Bone marrow (tissue), 2 donors: ENCODE measurements around the gene FAM25G.
"Not testable (repeated sequence)": the region's sequence is repeated elsewhere in the genome, so short reads cannot be mapped to it uniquely, and the experiment has no call there.

Experiments used
- DNase-seq, 2 donors: peaks; one replicate each; lab custom pipeline; 2025; lab: John Stamatoyannopoulos, UW

FAM25G gene

GRCh38 chr10:47491600-47491999 lies at the start of gene FAM25G:
TSS of gene FAM25G (minus strand) at chr10:47491700. CDS start at chr10:47491674, 26 bp downstream.
- not testable (repeated sequence) for DNase-seq

- not testable (repeated sequence) for DNase-seq
These were observed 44.9 kb upstream of the FAM25G start for GRCh38 chr10:47536430-47536829.

- DNase-seq: not testable (repeated sequence)
These were observed 32.0 kb upstream of the FAM25G start, which contains the start of gene AGAP9 for GRCh38 chr10:47523475-47523874. TSS of gene AGAP9 (minus strand) at chr10:47523638. CDS start at chr10:47523526, 112 bp downstream.

GRCh38 chr10:47502313-47502712 lies 10.8 kb upstream of the FAM25G start:
- DNase-seq: not testable (repeated sequence)

GRCh38 chr10:47494226-47494625 lies 2.7 kb upstream of the FAM25G start:
- not testable (repeated sequence) for DNase-seq

- DNase-seq: not testable (repeated sequence)
These were observed 1.9 kb downstream of the FAM25G start for GRCh38 chr10:47489630-47490029.

GRCh38 chr10:47485943-47486342 lies 5.6 kb downstream of the FAM25G start:
- not testable (repeated sequence) for DNase-seq

GRCh38 chr10:47484786-47485185 lies 6.7 kb downstream of the FAM25G start:
- DNase-seq: not testable (repeated sequence)

- not testable (repeated sequence) for DNase-seq
These were observed 7.6 kb downstream of the FAM25G start, which contains the start of gene ANXA8 for GRCh38 chr10:47483923-47484322. TSS of gene ANXA8 (minus strand) at chr10:47484115. CDS start at chr10:47483933, 182 bp downstream.

- DNase-seq: not testable (repeated sequence)
These were observed 9.1 kb downstream of the FAM25G start for GRCh38 chr10:47482367-47482766.

- DNase-seq: not testable (repeated sequence)
These were observed 9.7 kb downstream of the FAM25G start for GRCh38 chr10:47481768-47482181.

- not testable (repeated sequence) for DNase-seq
These were observed 10.2 kb downstream of the FAM25G start for GRCh38 chr10:47481182-47481766.

GRCh38 chr10:47480133-47480532 lies 11.4 kb downstream of the FAM25G start:
- DNase-seq: not testable (repeated sequence)

- DNase-seq: not testable (repeated sequence)
These were observed 13.4 kb downstream of the FAM25G start for GRCh38 chr10:47478114-47478513.

- not testable (repeated sequence) for DNase-seq
These were observed 14.4 kb downstream of the FAM25G start for GRCh38 chr10:47477078-47477477.

GRCh38 chr10:47475101-47475500 lies 16.4 kb downstream of the FAM25G start:
- DNase-seq: not testable (repeated sequence)

- DNase-seq: not testable (repeated sequence)
These were observed 18.0 kb downstream of the FAM25G start for GRCh38 chr10:47473516-47473915.

- DNase-seq: not testable (repeated sequence)
These were observed 18.9 kb downstream of the FAM25G start for GRCh38 chr10:47472647-47473046.

- DNase-seq: not testable (repeated sequence)
These were observed 19.4 kb downstream of the FAM25G start for GRCh38 chr10:47472072-47472471.

GRCh38 chr10:47468731-47469528 lies 22.6 kb downstream of the FAM25G start:
- DNase-seq: not testable (repeated sequence)

GRCh38 chr10:47467957-47468356 lies 23.5 kb downstream of the FAM25G start:
- DNase-seq: not testable (repeated sequence)

- not testable (repeated sequence) for DNase-seq
These were observed 24.0 kb downstream of the FAM25G start for GRCh38 chr10:47467458-47467857.
